Neural progenitor cell (in vitro differentiated cells): Measurements from ENCODE around the gene DTNA.

Experiments
- EZH2 ChIP-seq: fragments of 200-600 bp; sonication (generic); IDR thresholded peaks from 2 replicates; pipeline ENCODE4 v1.6.1; 2017; ENCODE audit warnings: antibody characterized with exemption, mild to moderate bottlenecking, moderate library complexity
- EZH2phosphoT487 ChIP-seq: fragments of 200-600 bp; sonication (generic); IDR thresholded peaks from 2 replicates; pipeline ENCODE4 v1.6.1; 2017; ENCODE audit warnings: antibody characterized with exemption
- TF ChIP-seq, protein P1 (sequence below): fragments of 200-600 bp; sonication (generic); IDR thresholded peaks from 2 replicates; pipeline ENCODE4 v1.5.1; 2017; ENCODE audit warnings: antibody characterized with exemption, mild to moderate bottlenecking

DNA sequence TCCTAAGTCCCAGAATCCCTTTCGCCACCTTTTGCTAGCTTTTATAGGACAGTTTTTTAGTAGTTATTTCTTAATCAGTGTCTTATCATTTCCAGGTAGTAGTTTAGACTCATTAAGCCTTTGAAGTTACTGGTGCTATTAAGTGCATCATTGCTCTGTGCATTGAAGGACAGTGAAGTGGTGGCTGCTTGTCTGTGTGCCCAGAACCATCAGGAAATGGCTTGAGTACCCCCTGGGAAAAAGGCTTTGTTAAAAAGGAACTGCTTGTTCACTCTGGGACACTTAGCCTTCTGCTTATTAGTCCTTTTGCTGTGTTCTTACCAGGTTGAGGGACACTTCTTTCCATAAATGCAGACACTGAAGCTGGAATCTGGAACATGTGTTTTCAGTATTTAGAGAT is 30.0 kb downstream of the DTNA start:
- TF ChIP-seq, protein P1, sequence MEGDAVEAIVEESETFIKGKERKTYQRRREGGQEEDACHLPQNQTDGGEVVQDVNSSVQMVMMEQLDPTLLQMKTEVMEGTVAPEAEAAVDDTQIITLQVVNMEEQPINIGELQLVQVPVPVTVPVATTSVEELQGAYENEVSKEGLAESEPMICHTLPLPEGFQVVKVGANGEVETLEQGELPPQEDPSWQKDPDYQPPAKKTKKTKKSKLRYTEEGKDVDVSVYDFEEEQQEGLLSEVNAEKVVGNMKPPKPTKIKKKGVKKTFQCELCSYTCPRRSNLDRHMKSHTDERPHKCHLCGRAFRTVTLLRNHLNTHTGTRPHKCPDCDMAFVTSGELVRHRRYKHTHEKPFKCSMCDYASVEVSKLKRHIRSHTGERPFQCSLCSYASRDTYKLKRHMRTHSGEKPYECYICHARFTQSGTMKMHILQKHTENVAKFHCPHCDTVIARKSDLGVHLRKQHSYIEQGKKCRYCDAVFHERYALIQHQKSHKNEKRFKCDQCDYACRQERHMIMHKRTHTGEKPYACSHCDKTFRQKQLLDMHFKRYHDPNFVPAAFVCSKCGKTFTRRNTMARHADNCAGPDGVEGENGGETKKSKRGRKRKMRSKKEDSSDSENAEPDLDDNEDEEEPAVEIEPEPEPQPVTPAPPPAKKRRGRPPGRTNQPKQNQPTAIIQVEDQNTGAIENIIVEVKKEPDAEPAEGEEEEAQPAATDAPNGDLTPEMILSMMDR = no peak
- TF ChIP-seq EZH2 = no peak
- TF ChIP-seq EZH2phosphoT487 = no peak
